ENCODE results near the gene PPP3R1.

The PPP3R1 gene

DNA sequence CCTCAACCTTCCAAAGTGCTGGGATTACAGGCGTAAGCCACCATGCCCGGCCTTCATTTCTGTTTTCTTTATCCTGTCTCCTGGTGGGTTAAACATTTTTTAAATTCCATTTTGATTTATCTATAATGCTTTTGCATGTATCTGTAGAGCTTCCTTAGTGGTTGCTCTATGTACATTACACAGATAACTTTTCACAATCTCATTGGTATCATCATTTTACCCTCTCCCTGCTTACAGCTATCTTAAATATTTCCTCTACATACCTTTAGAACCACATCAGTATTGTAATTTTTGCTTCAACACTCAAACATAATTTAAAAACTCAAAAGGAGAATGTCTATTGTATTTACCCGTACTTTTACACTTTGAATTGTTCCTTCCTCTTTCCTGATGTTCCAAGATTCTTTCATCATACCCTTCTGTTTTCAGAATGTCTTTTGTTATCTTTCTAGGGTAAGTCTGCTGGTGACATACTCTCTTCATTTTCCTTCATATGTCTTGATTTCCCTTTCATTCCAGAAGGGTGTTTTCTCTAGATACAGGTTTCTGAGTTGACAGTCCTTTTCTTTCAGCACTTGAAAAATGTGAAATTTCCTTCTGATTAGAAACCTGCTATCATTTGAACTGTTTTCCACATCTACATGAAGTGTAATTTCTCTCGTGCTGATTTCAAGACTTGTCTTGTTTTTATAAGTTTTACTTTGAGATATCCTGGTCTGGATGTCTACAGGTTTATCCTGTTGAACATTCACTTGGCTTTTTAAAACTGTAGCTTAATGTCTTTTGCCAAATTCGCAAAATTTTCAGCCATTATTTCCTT lies 21.9 kb downstream of the PPP3R1 start:
- Mint-ChIP-seq H3K36me3 (ENCODE audit: low read depth) (peaks cover 16% of the 10 kb centered on the region), H3K4me1 (ENCODE audit: low read depth) (peaks cover 88% of the 10 kb centered on the region), H3K27ac (peak overlapping the region; percentile 22), H3K9me3 (no peaks in the 10 kb centered on the region), H3K4me3 (no peak overlapping the region), H3K27me3 (no peaks in the 10 kb centered on the region)

DNA sequence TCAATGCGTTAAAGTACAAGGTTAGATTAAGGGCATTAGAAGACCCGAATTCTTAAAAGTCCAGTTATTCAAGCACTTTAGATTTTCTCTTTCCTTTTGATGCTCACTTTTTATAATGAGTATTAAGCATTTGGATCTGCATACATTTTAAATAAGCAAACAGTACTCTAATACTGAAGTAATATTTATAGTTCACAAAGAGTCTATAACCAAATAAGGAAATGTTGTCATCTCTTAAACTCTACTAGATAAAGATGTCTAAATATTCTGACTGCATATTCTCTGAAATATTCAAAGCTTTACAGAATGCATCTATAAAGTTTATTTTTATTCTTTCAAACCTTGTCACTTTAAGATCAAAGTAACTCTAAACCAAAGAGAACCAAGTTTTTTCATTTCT lies 25.5 kb downstream of the PPP3R1 start:
- Mint-ChIP-seq H3K9me3 (no peaks in the 10 kb centered on the region), H3K27ac (no peak overlapping the region), H3K27me3 (no peaks in the 10 kb centered on the region), H3K4me1 (ENCODE audit: low read depth) (peaks cover 97% of the 10 kb centered on the region), H3K36me3 (ENCODE audit: low read depth) (peaks cover 25% of the 10 kb centered on the region), H3K4me3 (no peak overlapping the region)

GRCh38 chr2:68225119-68225632 lies 27.2 kb downstream of the PPP3R1 start:
- Mint-ChIP-seq H3K27me3 (no peaks in the 10 kb centered on the region), H3K9me3 (no peaks in the 10 kb centered on the region), H3K4me1 (ENCODE audit: low read depth) (peaks cover 97% of the 10 kb centered on the region), H3K27ac (peak overlapping the region; percentile 68), H3K4me3 (peak overlapping the region; percentile 18), H3K36me3 (ENCODE audit: low read depth) (peaks cover 30% of the 10 kb centered on the region)

GRCh38 chr2:68223419-68223818 lies 28.9 kb downstream of the PPP3R1 start:
- Mint-ChIP-seq H3K27ac (no peak overlapping the region), H3K36me3 (ENCODE audit: low read depth) (peaks cover 34% of the 10 kb centered on the region), H3K27me3 (no peaks in the 10 kb centered on the region), H3K9me3 (no peaks in the 10 kb centered on the region), H3K4me1 (ENCODE audit: low read depth) (peaks cover 97% of the 10 kb centered on the region), H3K4me3 (peak overlapping the region; percentile 20)

DNA sequence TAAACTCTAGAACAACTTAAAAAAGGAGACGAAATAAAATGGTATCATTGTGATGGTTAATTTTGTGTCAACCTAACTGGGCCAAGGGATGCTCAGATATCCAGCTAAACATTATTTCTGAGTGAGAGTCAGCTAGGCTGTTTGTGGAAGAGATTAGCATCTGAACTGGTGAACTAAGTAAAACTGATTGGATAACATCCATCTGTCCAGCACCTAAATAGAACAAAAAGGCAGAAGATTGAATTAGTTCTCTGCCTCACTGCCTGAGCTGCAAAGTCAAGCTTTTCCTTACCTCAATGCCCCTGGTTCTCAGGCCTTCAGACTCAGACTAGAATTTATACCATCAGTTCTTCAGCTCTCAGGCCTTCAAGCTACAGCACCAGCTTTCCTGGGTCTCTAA lies 30.0 kb downstream of the PPP3R1 start:
- Mint-ChIP-seq H3K27ac (peak overlapping the region; percentile 11), H3K4me1 (ENCODE audit: low read depth) (peaks cover 98% of the 10 kb centered on the region), H3K36me3 (ENCODE audit: low read depth) (peaks cover 34% of the 10 kb centered on the region), H3K4me3 (no peak overlapping the region), H3K9me3 (no peaks in the 10 kb centered on the region), H3K27me3 (no peaks in the 10 kb centered on the region)

GRCh38 chr2:68218343-68218901 lies 33.9 kb downstream of the PPP3R1 start:
- no peak overlapping the region for H3K4me3 Mint-ChIP-seq
- peak overlapping the region; percentile 67 for H3K27ac Mint-ChIP-seq
- H3K27me3 Mint-ChIP-seq, result no peaks in the 10 kb centered on the region

DNA sequence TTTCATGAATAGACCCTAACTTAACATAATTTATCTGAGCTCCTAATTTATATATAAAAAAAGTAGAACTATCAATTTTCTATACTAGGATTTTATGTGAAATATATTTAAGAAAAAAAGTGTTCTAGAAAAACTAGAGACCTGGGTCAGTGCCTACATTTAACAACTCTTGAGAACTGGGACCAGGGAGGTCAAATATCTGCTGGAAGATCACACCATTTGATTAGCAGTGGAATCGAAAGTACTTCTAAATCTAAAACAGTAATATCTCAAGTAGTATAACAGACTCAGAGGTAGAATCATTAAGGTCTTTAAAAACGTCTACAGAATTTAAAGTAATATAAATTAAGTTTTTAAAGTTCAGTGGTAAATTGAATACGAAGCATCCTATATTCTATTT lies 34.6 kb downstream of the PPP3R1 start:
- H3K4me1 Mint-ChIP-seq (ENCODE audit: low read depth), result peaks cover 88% of the 10 kb centered on the region

More at GRCh38 chr2:68218343-68218901, 33.9 kb downstream of the PPP3R1 start:
- Mint-ChIP-seq H3K9me3 (no peaks in the 10 kb centered on the region), H3K4me1 (ENCODE audit: low read depth) (peaks cover 89% of the 10 kb centered on the region), H3K36me3 (ENCODE audit: low read depth) (peaks cover 42% of the 10 kb centered on the region)

GRCh38 chr2:68216454-68217310 lies 35.6 kb downstream of the PPP3R1 start:
- Mint-ChIP-seq H3K4me3 (no peak overlapping the region), H3K4me1 (ENCODE audit: low read depth) (peaks cover 79% of the 10 kb centered on the region), H3K27ac (no peak overlapping the region), H3K9me3 (no peaks in the 10 kb centered on the region), H3K36me3 (ENCODE audit: low read depth) (peaks cover 47% of the 10 kb centered on the region), H3K27me3 (no peaks in the 10 kb centered on the region)

More for the DNA sequence above, 34.6 kb downstream of the PPP3R1 start:
- no peaks in the 10 kb centered on the region for H3K9me3 Mint-ChIP-seq
- H3K36me3 Mint-ChIP-seq (ENCODE audit: low read depth), result peaks cover 46% of the 10 kb centered on the region
- no peak overlapping the region for H3K27ac Mint-ChIP-seq
- no peaks in the 10 kb centered on the region for H3K27me3 Mint-ChIP-seq
- H3K4me3 Mint-ChIP-seq, result no peak overlapping the region

- H3K27me3 Mint-ChIP-seq, result no peaks in the 10 kb centered on the region
- H3K9me3 Mint-ChIP-seq, result no peaks in the 10 kb centered on the region
- H3K4me1 Mint-ChIP-seq (ENCODE audit: low read depth), result peaks cover 66% of the 10 kb centered on the region
- H3K36me3 Mint-ChIP-seq (ENCODE audit: low read depth), result peaks cover 48% of the 10 kb centered on the region
- H3K27ac Mint-ChIP-seq, result no peak overlapping the region
- H3K4me3 Mint-ChIP-seq, result no peak overlapping the region
These were observed 38.0 kb downstream of the PPP3R1 start for GRCh38 chr2:68214381-68214780.

- peaks cover 77% of the 10 kb centered on the region for H3K4me1 Mint-ChIP-seq (ENCODE audit: low read depth)
- no peak overlapping the region for H3K4me3 Mint-ChIP-seq
- no peaks in the 10 kb centered on the region for H3K9me3 Mint-ChIP-seq
- H3K27me3 Mint-ChIP-seq, result no peaks in the 10 kb centered on the region
- peaks cover 32% of the 10 kb centered on the region for H3K36me3 Mint-ChIP-seq (ENCODE audit: low read depth)
- peak overlapping the region; percentile 7 for H3K27ac Mint-ChIP-seq
These were observed 45.5 kb downstream of the PPP3R1 start for GRCh38 chr2:68206793-68207192.

GRCh38 chr2:68203587-68203986 lies 48.7 kb downstream of the PPP3R1 start:
- Mint-ChIP-seq H3K27me3 (no peaks in the 10 kb centered on the region), H3K4me1 (ENCODE audit: low read depth) (peaks cover 92% of the 10 kb centered on the region), H3K27ac (peak overlapping the region; percentile 82), H3K4me3 (peak overlapping the region; percentile 56), H3K36me3 (ENCODE audit: low read depth) (peaks cover 25% of the 10 kb centered on the region), H3K9me3 (no peaks in the 10 kb centered on the region)

- Mint-ChIP-seq H3K4me3 (no peak overlapping the region), H3K9me3 (no peaks in the 10 kb centered on the region), H3K27me3 (no peaks in the 10 kb centered on the region), H3K36me3 (ENCODE audit: low read depth) (peaks cover 15% of the 10 kb centered on the region), H3K4me1 (ENCODE audit: low read depth) (peaks cover 76% of the 10 kb centered on the region), H3K27ac (peak overlapping the region; percentile 9)
These were observed 52.1 kb downstream of the PPP3R1 start for GRCh38 chr2:68200157-68200787.

DNA sequence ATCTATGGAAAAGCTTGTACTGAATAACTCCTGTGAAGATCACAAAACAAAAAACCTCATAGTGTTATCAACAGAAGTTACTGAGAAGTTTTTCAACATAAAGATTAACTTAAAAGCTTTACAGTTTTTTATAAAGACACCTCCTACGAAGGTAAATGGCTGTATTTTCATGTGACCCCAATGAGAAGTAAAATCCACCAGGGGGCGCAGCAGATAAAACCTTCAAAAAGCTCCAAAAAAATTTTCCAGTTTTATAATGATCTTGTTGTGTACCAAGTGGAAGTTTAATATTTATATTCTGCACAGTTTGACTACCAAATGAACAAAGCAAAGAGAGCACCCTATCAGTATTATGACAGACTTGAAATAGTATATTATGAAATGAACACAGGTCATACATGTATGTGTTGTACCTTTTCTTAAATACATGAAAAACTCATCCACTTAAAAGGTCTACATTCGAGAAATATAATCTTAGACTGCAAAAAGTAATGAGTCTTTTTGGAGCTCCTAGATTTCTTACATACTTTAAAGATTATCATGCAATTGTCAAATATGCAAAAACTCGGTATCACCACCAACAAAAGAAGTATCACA lies 56.1 kb downstream of the PPP3R1 start:
- no peak overlapping the region for H3K27ac Mint-ChIP-seq
- peaks cover 74% of the 10 kb centered on the region for H3K4me1 Mint-ChIP-seq (ENCODE audit: low read depth)
- peaks cover 15% of the 10 kb centered on the region for H3K36me3 Mint-ChIP-seq (ENCODE audit: low read depth)
- no peaks in the 10 kb centered on the region for H3K27me3 Mint-ChIP-seq
- no peaks in the 10 kb centered on the region for H3K9me3 Mint-ChIP-seq
- no peak overlapping the region for H3K4me3 Mint-ChIP-seq

GRCh38 chr2:68195096-68195495 lies 57.2 kb downstream of the PPP3R1 start:
- H3K4me1 Mint-ChIP-seq (ENCODE audit: low read depth), result peaks cover 74% of the 10 kb centered on the region
- H3K27ac Mint-ChIP-seq, result no peak overlapping the region
- no peak overlapping the region for H3K4me3 Mint-ChIP-seq
- H3K27me3 Mint-ChIP-seq, result no peaks in the 10 kb centered on the region
- peaks cover 8% of the 10 kb centered on the region for H3K36me3 Mint-ChIP-seq (ENCODE audit: low read depth)
- H3K9me3 Mint-ChIP-seq, result no peaks in the 10 kb centered on the region
